Spleen (tissue), 11 donors: ENCODE results near the gene GPR21. TPM values are rescaled to one million over a fixed set of nuclear protein-coding genes. Genes with fewer than 3 reads are reported as not detected.

Experiments
- DNase-seq: peaks from one replicate; pipeline ENCODE4 v3.0.0-alpha.2; 2020
- H3K27ac ChIP-seq, 8 donors: fragments of 200-600 bp; sonication (generic) in 7 of 8; 1 replicate in 4 of 8; 2 replicates in 4 of 8; pipeline versions ENCODE4 v1.5.0 to v1.8.0; 2016 to 2021; ENCODE audit warnings: inconsistent platforms in 4 of 8, mild to moderate bottlenecking in 4 of 8, moderate library complexity in 1 of 8
- H3K27me3 ChIP-seq, 7 donors: fragments of 200-600 bp; sonication (generic) in 6 of 7; replicated peaks in 1 of 7; 1 replicate in 4 of 7; 2 replicates in 3 of 7; pipeline versions ENCODE4 v1.5.0 to v1.8.0; 2016 to 2021; ENCODE audit warnings: inconsistent platforms in 3 of 7, mild to moderate bottlenecking in 1 of 7
- H3K36me3 ChIP-seq, 6 donors: fragments of 200-600 bp; sonication (generic) in 5 of 6; 1 replicate in 4 of 6; 2 replicates in 2 of 6; pipeline versions ENCODE4 v1.5.0 to v1.8.0; 2016 to 2021; ENCODE audit warnings: inconsistent platforms in 2 of 6
- H3K4me1 ChIP-seq, 6 donors: fragments of 200-600 bp; sonication (generic) in 5 of 6; 1 replicate in 3 of 6; 2 replicates in 3 of 6; pipeline versions ENCODE4 v1.5.0 to v1.8.0; 2016 to 2021; ENCODE audit warnings: inconsistent platforms in 3 of 6
- H3K4me3 ChIP-seq, 8 donors: fragments of 200-600 bp; sonication (generic) in 7 of 8; 1 replicate in 4 of 8; 2 replicates in 4 of 8; pipeline versions ENCODE4 v1.5.0 to v1.8.0; 2016 to 2021; ENCODE audit warnings: inconsistent platforms in 4 of 8, mild to moderate bottlenecking in 4 of 8, moderate library complexity in 2 of 8
- H3K9me3 ChIP-seq, 8 donors: fragments of 200-600 bp; sonication (generic) in 7 of 8; 1 replicate in 4 of 8; 2 replicates in 4 of 8; pipeline versions ENCODE4 v1.5.0 to v1.8.0; 2016 to 2021; ENCODE audit warnings: inconsistent platforms in 4 of 8
- POLR2A ChIP-seq, 3 donors: fragments of 450-650 bp; IDR thresholded peaks; one replicate each; pipeline ENCODE4 v1.5.1; 2017; ENCODE audit warnings: antibody characterized with exemption in 3 of 3, mild to moderate bottlenecking in 1 of 3
- POLR2AphosphoS5 ChIP-seq, 3 donors: sonication (generic); formaldehyde crosslinking; IDR thresholded peaks; one replicate each; pipeline ENCODE4 v1.5.1; 2017; ENCODE audit warnings: antibody characterized with exemption in 3 of 3
- WGBS, 5 donors: extraction: QIAGEN DNeasy Blood & Tissue Kit in 3 of 5; methylation state at CpG; one replicate each; pipeline versions ENCODE4 v1.1.5 to v1.1.7; 2013 to 2018; 5-methylcytosine and 5-hydroxymethylcytosine counted together
- intact Hi-C: fragments of 100-400 bp; cut with DNase I; formaldehyde crosslinking; loops from one replicate; pipeline ENCODE4 v1.15.0; 2023; ENCODE audit warnings: low total_unique reads
- polyA plus RNA-seq, 3 donors: library from polyadenylated mRNA; stranded (reverse); fragments of 200-250 nt; gene quantifications; one replicate each; pipeline ENCODE4 v1.2.1, GENCODE V29; 2013
- small RNA-seq, 4 donors: library from RNA; depleted of rRNA; stranded (forward); fragments of <200 nt; gene quantifications; one replicate each; pipeline ENCODE3, GENCODE V24; 2016
- total RNA-seq, 7 donors: library from RNA; depleted of rRNA in 3 of 7; stranded (reverse); fragments of >200 nt in 3 of 7; fragmentation: NEBNext Ultra II Directional in 4 of 7; extraction: Animal tissue kit (Norgen Biotek cat#: 25700) in 4 of 7; gene quantifications; one replicate each; pipeline versions ENCODE4 v1.1.0 to v1.2.1, GENCODE V29; 2016 to 2021
- TF ChIP-seq, protein P1 (sequence below), 11 experiments: fragments of 200-600 bp in 7 of 11; fragments of 450-650 bp in 4 of 11; sonication (generic) in 4 of 11; IDR thresholded peaks in 8 of 11; conservative IDR thresholded peaks in 3 of 11; 1 replicate in 7 of 11; 2 replicates in 4 of 11; pipeline versions ENCODE4 v1.4.0 to v1.8.0; 2016 to 2021; ENCODE audit warnings: antibody characterized with exemption in 11 of 11, inconsistent platforms in 4 of 11, mild to moderate bottlenecking in 1 of 11
- donor health status: healthy with polysubstance abuse.
- donor health status: DM: no; HTN: no; CAD: no; lungs with moderate emphysema.
- donor health status: DM: no; HTN: no; CAD: no.
- donor health status: Bipolar disorder and iron deficiency.
- donor health status: healthy.
- donor health status: DM: no; HTN: no; CAD: no.
- donor health status: DM: yes; HTN: yes; CAD: no.

The GPR21 gene
- total and polyA plus RNA-seq, 10 donors, result 0.19 to 5.4 (median 3.0) TPM; not detected in 1

DNA sequence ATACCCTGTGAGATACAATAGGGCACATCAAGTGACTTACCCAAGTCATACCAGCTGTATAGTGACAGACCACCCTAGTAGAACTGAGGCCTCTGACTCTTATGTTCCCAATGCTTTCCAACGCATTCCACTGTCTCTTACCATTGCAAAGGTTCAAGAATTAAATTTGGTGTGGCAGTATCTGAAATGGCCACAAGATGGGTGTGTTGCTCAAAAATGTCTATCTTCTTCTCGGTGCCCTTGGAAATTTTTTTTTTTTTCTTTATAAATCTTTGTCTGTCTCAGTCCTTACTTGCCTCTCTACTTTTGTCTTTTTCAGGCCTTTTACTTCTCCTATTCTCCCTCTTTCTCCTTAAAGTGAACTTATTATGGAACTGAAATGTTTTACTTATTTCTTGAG lies 48.4 kb downstream of the GPR21 start:
- Histone ChIP-seq H3K27ac (no peak overlapping the region), H3K27me3 (no peaks in the 10 kb centered on the region), H3K4me3 (no peak overlapping the region), H3K9me3 (no peaks in the 10 kb centered on the region), H3K4me1 (peaks cover 0 to 12% (median 0%) of the 10 kb centered on the region in 6 donors), H3K36me3 (peaks cover 0 to 97% (median 28%) of the 10 kb centered on the region in 6 donors)
- intact Hi-C loops, result loop anchor here (2.0 kb wide), 1 partner anchor 271 kb away; no protein-coding TSS in a partner anchor
- 33 to 64% (median 47%) methylated on average over 2 of the region's 2 CpGs for WGBS, 5 donors
- no peak for DNase-seq
- TF ChIP-seq POLR2A (IDR thresholded peaks at IDR 0.05) (no peak), POLR2AphosphoS5 (IDR thresholded peaks at IDR 0.05) (no peak)
- TF ChIP-seq, protein P1, sequence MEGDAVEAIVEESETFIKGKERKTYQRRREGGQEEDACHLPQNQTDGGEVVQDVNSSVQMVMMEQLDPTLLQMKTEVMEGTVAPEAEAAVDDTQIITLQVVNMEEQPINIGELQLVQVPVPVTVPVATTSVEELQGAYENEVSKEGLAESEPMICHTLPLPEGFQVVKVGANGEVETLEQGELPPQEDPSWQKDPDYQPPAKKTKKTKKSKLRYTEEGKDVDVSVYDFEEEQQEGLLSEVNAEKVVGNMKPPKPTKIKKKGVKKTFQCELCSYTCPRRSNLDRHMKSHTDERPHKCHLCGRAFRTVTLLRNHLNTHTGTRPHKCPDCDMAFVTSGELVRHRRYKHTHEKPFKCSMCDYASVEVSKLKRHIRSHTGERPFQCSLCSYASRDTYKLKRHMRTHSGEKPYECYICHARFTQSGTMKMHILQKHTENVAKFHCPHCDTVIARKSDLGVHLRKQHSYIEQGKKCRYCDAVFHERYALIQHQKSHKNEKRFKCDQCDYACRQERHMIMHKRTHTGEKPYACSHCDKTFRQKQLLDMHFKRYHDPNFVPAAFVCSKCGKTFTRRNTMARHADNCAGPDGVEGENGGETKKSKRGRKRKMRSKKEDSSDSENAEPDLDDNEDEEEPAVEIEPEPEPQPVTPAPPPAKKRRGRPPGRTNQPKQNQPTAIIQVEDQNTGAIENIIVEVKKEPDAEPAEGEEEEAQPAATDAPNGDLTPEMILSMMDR (IDR thresholded peaks at IDR 0.05 in 8 of 11, conservative IDR thresholded peaks at IDR 0.05 in 3 of 11), result peak in 9 of 11 experiments; percentile 44 to 65 (median 58)

DNA sequence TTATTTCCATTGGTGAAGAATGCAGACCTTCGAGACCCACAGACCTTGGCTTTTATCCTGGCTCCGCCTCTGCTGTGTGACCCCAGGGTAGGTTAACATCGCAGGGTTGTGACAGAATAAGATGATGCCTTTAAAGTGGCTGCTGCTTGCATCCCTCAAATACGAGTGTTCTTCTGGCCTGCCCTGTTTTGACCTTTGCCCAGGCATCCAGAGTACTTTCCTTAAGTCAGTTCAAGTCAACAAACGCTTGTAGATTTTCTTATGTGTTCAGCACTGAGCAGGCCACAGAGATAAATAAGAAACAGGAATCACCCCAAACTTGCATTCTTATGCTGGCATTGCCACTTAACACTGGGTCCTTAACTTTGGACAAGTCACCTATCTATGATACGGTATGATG lies 50.2 kb downstream of the GPR21 start:
- WGBS, 5 donors, result 81 to 95% (median 85%) methylated on average over 6 of the region's 6 CpGs
- intact Hi-C loops, result no loop called here

DNA sequence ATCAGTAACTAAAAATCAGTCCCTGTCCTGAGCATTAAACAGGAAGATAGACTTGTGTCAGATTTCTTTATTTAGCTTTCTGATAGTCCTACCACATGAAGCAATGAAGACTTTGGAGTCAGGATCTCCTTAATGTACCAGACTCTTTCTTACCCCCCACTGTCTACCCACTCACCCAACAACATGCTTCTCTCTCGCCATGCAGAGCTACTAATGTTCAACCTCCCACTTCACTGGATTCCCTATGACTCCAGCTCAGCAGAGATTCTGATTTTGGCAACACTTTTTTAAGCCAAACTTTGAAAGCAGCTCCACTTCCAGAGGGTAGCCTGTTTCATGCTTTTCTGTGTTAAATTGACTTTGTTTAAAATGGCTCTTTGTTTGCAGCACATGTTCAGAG lies 50.8 kb downstream of the GPR21 start:
- Histone ChIP-seq H3K4me3 (no peak overlapping the region), H3K27ac (no peak overlapping the region), H3K27me3 (no peaks in the 10 kb centered on the region), H3K36me3 (peaks cover 0 to 95% (median 23%) of the 10 kb centered on the region in 6 donors), H3K9me3 (no peaks in the 10 kb centered on the region), H3K4me1 (peaks cover 0 to 12% (median 0%) of the 10 kb centered on the region in 6 donors)
- 90 to 100% (median 97%) methylated on average over 1 of the region's 1 CpG for WGBS, 5 donors
- intact Hi-C loops, result no loop called here
- TF ChIP-seq POLR2AphosphoS5 (IDR thresholded peaks at IDR 0.05), result no peak
- TF ChIP-seq, protein P1 (IDR thresholded peaks at IDR 0.05 in 8 of 11, conservative IDR thresholded peaks at IDR 0.05 in 3 of 11), result no peak
- no peak for TF ChIP-seq POLR2A (IDR thresholded peaks at IDR 0.05)
- DNase-seq, result no peak

More for the DNA sequence above, 50.2 kb downstream of the GPR21 start:
- Histone ChIP-seq H3K4me3 (no peak overlapping the region), H3K27me3 (no peaks in the 10 kb centered on the region), H3K9me3 (no peaks in the 10 kb centered on the region), H3K4me1 (peaks cover 0 to 12% (median 0%) of the 10 kb centered on the region in 6 donors), H3K36me3 (peaks cover 0 to 97% (median 26%) of the 10 kb centered on the region in 6 donors), H3K27ac (no peak overlapping the region)
- TF ChIP-seq, protein P1 (IDR thresholded peaks at IDR 0.05 in 8 of 11, conservative IDR thresholded peaks at IDR 0.05 in 3 of 11), result no peak
- no peak for TF ChIP-seq POLR2AphosphoS5 (IDR thresholded peaks at IDR 0.05)
- no peak for TF ChIP-seq POLR2A (IDR thresholded peaks at IDR 0.05)
- no peak for DNase-seq

Small RNA genes within 50 kb of the gene (small RNA-seq; reads per million reads assigned to genes)
- gene GPR21, result 0 reads per million in 4 donors

Other genes starting within 250 kb of the GPR21 start
- not detected for gene OR5C1, start 244.7 kb upstream of the GPR21 start, total RNA-seq
- gene OR5C1, start 244.7 kb upstream of the GPR21 start, polyA plus RNA-seq, result not detected
- gene OR1K1, start 233.5 kb upstream of the GPR21 start, total RNA-seq, result not detected
- gene OR1K1, start 233.5 kb upstream of the GPR21 start, polyA plus RNA-seq, result not detected
- gene PDCL, start 205.1 kb upstream of the GPR21 start, total RNA-seq, result 10 to 100 TPM; 15.7 to 25.5 (median 22.6) TPM
- gene PDCL, start 205.1 kb upstream of the GPR21 start, polyA plus RNA-seq, result 10 to 100 TPM in 1 of 3 donors, 1 to 10 TPM in 2; 6.8 to 11.5 (median 8.8) TPM
- 10 to 100 TPM; 58.3 to 78.7 (median 64.8) TPM for gene RC3H2, start 128.3 kb upstream of the GPR21 start, total RNA-seq
- gene RC3H2, start 128.3 kb upstream of the GPR21 start, polyA plus RNA-seq, result 10 to 100 TPM in 1 of 3 donors, 1 to 10 TPM in 2; 8.3 to 13.7 (median 9.6) TPM
- gene ZBTB6, start 120.3 kb upstream of the GPR21 start, total RNA-seq, result 10 to 100 TPM in 6 of 7 donors, 1 to 10 TPM in 1; 7.5 to 16.8 (median 11.8) TPM
- gene ZBTB6, start 120.3 kb upstream of the GPR21 start, polyA plus RNA-seq, result 1 to 10 TPM; 4.9 to 6.3 (median 5.0) TPM
- gene ZBTB26, start 102.2 kb upstream of the GPR21 start, total RNA-seq, result 10 to 100 TPM in 2 of 7 donors, 1 to 10 TPM in 5; 7.3 to 10.9 (median 9.4) TPM
- gene ZBTB26, start 102.2 kb upstream of the GPR21 start, polyA plus RNA-seq, result 1 to 10 TPM; 5.1 to 5.4 (median 5.2) TPM
- 10 to 100 TPM; 43.2 to 65.7 (median 54.8) TPM for gene RABGAP1, start 92.6 kb upstream of the GPR21 start, total RNA-seq
- 10 to 100 TPM in 1 of 3 donors, 1 to 10 TPM in 2; 7.4 to 11.8 (median 7.7) TPM for gene RABGAP1, start 92.6 kb upstream of the GPR21 start, polyA plus RNA-seq
- 10 to 100 TPM; 23.8 to 48.4 (median 36.8) TPM for gene STRBP, start 234.9 kb downstream of the GPR21 start, total RNA-seq
- gene STRBP, start 234.9 kb downstream of the GPR21 start, polyA plus RNA-seq, result 10 to 100 TPM; 30.9 to 57.1 (median 36.5) TPM